CD14-positive monocyte (primary cell): ENCODE data around the gene PDE1A. TPM values are rescaled to one million over a fixed set of nuclear protein-coding genes. Genes with fewer than 3 reads are reported as not detected.

Source experiments
- DNase-seq, 3 donors: peaks; one replicate each; pipeline ENCODE4 v3.0.0-alpha.2; 2011 to 2022
- H2AFZ ChIP-seq: 2 replicates; pipeline ENCODE4 v1.6.0; 2012; ENCODE audit warnings: mild to moderate bottlenecking, low read depth, low read length, inconsistent platforms; ENCODE audit not compliant: insufficient read depth, poor library complexity, severe bottlenecking
- H3K27ac ChIP-seq, 2 donors: 1 replicate in 1 of 2; 2 replicates in 1 of 2; pipeline ENCODE4 v1.5.1; 2012 to 2013; ENCODE audit warnings: low read length in 2 of 2, control low read depth in 1 of 2, inconsistent platforms in 1 of 2, low read depth in 1 of 2, mild to moderate bottlenecking in 1 of 2
- H3K27me3 ChIP-seq, 2 donors: one replicate each; pipeline versions ENCODE4 v1.6.0 to v1.6.1; 2011 to 2013; ENCODE audit warnings: low read length in 2 of 2; ENCODE audit not compliant: control insufficient read depth in 2 of 2, insufficient read depth in 2 of 2
- H3K36me3 ChIP-seq, 2 donors: replicated peaks in 1 of 2; 1 replicate in 1 of 2; 2 replicates in 1 of 2; pipeline versions ENCODE4 v1.5.1 to v1.6.1; 2012 to 2013; ENCODE audit warnings: low read length in 2 of 2, control low read depth in 1 of 2, inconsistent platforms in 1 of 2, mild to moderate bottlenecking in 1 of 2; ENCODE audit not compliant: insufficient read depth in 2 of 2, control insufficient read depth in 1 of 2
- H3K4me1 ChIP-seq, 2 donors: 1 replicate in 1 of 2; 2 replicates in 1 of 2; pipeline versions ENCODE4 v1.5.1 to v1.6.1; 2012 to 2013; ENCODE audit warnings: low read length in 2 of 2, control low read depth in 1 of 2, inconsistent platforms in 1 of 2, mild to moderate bottlenecking in 1 of 2, moderate library complexity in 1 of 2; ENCODE audit not compliant: insufficient read depth in 2 of 2, control insufficient read depth in 1 of 2
- H3K4me2 ChIP-seq: replicated peaks from 2 replicates; pipeline ENCODE3; 2012; ENCODE audit warnings: low read length, moderate library complexity, mild to moderate bottlenecking; ENCODE audit not compliant: poor library complexity, severe bottlenecking; ENCODE audit errors: extremely low read depth
- H3K4me3 ChIP-seq, 3 experiments: fragments of 200-600 bp in 1 of 3; sonication (generic) in 1 of 3; replicated peaks in 1 of 3; 1 replicate in 2 of 3; 2 replicates in 1 of 3; pipeline ENCODE4 v1.5.1; 2011 to 2013; ENCODE audit warnings: low read length in 3 of 3, mild to moderate bottlenecking in 3 of 3, control low read depth in 2 of 3, low read depth in 2 of 3, inconsistent platforms in 1 of 3, moderate library complexity in 1 of 3
- H3K79me2 ChIP-seq: 2 replicates; pipeline ENCODE4 v1.6.0; 2012; ENCODE audit warnings: mild to moderate bottlenecking, control low read depth, inconsistent platforms, low read length, moderate library complexity; ENCODE audit not compliant: insufficient read depth
- H3K9ac ChIP-seq: 2 replicates; pipeline ENCODE4 v1.6.0; 2017; ENCODE audit warnings: low read length, mild to moderate bottlenecking; ENCODE audit not compliant: insufficient read depth, poor library complexity, severe bottlenecking
- H3K9me3 ChIP-seq, 2 donors: replicated peaks in 1 of 2; 1 replicate in 1 of 2; 2 replicates in 1 of 2; pipeline versions ENCODE4 v1.5.1 to v1.6.1; 2012 to 2013; ENCODE audit warnings: low read length in 2 of 2, control low read depth in 1 of 2; ENCODE audit not compliant: control insufficient read depth in 1 of 2, insufficient read depth in 1 of 2
- H4K20me1 ChIP-seq: 2 replicates; pipeline ENCODE4 v1.6.0; 2012; ENCODE audit warnings: mild to moderate bottlenecking, low read length, control low read depth, moderate library complexity; ENCODE audit not compliant: insufficient read depth
- H3K27ac Mint-ChIP-seq, 7 donors: one replicate each; pipeline ENCODE4 v1.8.0; 2020; ENCODE audit warnings: mild to moderate bottlenecking in 7 of 7, mixed read lengths in 7 of 7, moderate library complexity in 6 of 7, inconsistent platforms in 2 of 7
- H3K27me3 Mint-ChIP-seq, 3 donors: one replicate each; pipeline ENCODE4 v1.8.0; 2021 to 2022; ENCODE audit warnings: low read depth in 3 of 3, mild to moderate bottlenecking in 3 of 3, mixed read lengths in 3 of 3, moderate library complexity in 3 of 3, inconsistent platforms in 1 of 3
- H3K36me3 Mint-ChIP-seq, 2 donors: one replicate each; pipeline ENCODE4 v1.8.0; 2020; ENCODE audit warnings: mixed read lengths in 2 of 2, inconsistent platforms in 1 of 2, mild to moderate bottlenecking in 1 of 2
- H3K4me1 Mint-ChIP-seq: one replicate; pipeline ENCODE4 v1.8.0; 2020; ENCODE audit warnings: mild to moderate bottlenecking, mixed read lengths
- H3K4me3 Mint-ChIP-seq, 2 donors: one replicate each; pipeline ENCODE4 v1.8.0; 2020; ENCODE audit warnings: mild to moderate bottlenecking in 2 of 2, mixed read lengths in 2 of 2, moderate library complexity in 1 of 2
- H3K9me3 Mint-ChIP-seq, 7 donors: one replicate each; pipeline ENCODE4 v1.8.0; 2020 to 2022; ENCODE audit warnings: mixed read lengths in 7 of 7, mild to moderate bottlenecking in 6 of 7, moderate library complexity in 6 of 7, inconsistent platforms in 2 of 7
- WGBS: methylation state at CpG from one replicate; pipeline ENCODE4 v1.1.5; 2013; ENCODE audit warnings: missing lambda C conversion rate; ENCODE audit not compliant: insufficient coverage; 5-methylcytosine and 5-hydroxymethylcytosine counted together
- intact Hi-C, 2 donors: fragments of 100-400 bp; cut with micrococcal nuclease; formaldehyde crosslinking; loops; one replicate each; pipeline versions ENCODE4 v1.15.0 to v1.15.1; 2023
- polyA plus RNA-seq, 3 donors: library from polyadenylated mRNA; depleted of rRNA in 1 of 3; unstranded in 2 of 3; stranded (reverse) in 1 of 3; fragments of 300-500 nt in 2 of 3; fragments of >200 nt in 1 of 3; fragmentation: Illumina TruSeq in 2 of 3; gene quantifications; 1 replicate in 2 of 3; 2 replicates in 1 of 3; pipeline ENCODE4 v1.2.3, GENCODE V29; 2012 to 2021
- TF ChIP-seq, protein P1 (sequence below): fragments of 200-600 bp; IDR thresholded peaks from one replicate; pipeline ENCODE4 v1.8.0; 2022; ENCODE audit warnings: antibody characterized with exemption, mild to moderate bottlenecking

PDE1A gene
- polyA plus RNA-seq, 3 donors: not detected

DNA sequence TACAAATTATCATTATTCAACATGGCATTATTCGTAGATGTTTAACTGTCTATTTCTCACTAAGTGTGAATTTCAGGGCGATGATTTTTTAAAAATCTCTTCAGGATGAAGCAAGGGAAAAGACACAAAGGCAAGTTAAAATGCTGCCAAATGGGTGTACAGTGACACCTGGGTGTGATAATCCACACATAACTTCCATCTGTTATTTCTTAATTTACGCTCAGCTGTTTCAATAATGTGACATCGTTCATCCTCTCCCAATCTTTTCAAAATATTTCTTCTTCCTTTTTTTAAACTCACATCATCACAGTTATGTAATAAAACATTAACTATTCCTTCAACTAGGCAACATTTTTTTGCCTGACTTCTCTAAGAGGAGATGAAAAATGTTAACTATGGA lies 10.6 kb downstream of the PDE1A start:
- no peak overlapping the region for H3K27ac Mint-ChIP-seq
- Histone ChIP-seq H3K4me3 (no peak overlapping the region), H3K4me2 (no peak overlapping the region), H3K36me3 (no peaks in the 10 kb centered on the region), H3K9ac (no peak overlapping the region), H2AFZ (no peak overlapping the region), H3K4me1 (no peaks in the 10 kb centered on the region), H4K20me1 (no peaks in the 10 kb centered on the region), H3K9me3 (no peaks in the 10 kb centered on the region), H3K79me2 (no peaks in the 10 kb centered on the region), H3K27me3 (no peaks in the 10 kb centered on the region), H3K27ac (no peak overlapping the region)
- H3K9me3 Mint-ChIP-seq: peaks cover 0 to 1% (median 0%) of the 10 kb centered on the region in 7 donors
- no peak overlapping the region for H3K4me3 Mint-ChIP-seq
- intact Hi-C loops: no loop called here
- no CpG with 5 or more reads among the region's 4 CpGs for WGBS
- TF ChIP-seq, protein P1, sequence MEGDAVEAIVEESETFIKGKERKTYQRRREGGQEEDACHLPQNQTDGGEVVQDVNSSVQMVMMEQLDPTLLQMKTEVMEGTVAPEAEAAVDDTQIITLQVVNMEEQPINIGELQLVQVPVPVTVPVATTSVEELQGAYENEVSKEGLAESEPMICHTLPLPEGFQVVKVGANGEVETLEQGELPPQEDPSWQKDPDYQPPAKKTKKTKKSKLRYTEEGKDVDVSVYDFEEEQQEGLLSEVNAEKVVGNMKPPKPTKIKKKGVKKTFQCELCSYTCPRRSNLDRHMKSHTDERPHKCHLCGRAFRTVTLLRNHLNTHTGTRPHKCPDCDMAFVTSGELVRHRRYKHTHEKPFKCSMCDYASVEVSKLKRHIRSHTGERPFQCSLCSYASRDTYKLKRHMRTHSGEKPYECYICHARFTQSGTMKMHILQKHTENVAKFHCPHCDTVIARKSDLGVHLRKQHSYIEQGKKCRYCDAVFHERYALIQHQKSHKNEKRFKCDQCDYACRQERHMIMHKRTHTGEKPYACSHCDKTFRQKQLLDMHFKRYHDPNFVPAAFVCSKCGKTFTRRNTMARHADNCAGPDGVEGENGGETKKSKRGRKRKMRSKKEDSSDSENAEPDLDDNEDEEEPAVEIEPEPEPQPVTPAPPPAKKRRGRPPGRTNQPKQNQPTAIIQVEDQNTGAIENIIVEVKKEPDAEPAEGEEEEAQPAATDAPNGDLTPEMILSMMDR: no peak
- no peaks in the 10 kb centered on the region for H3K4me1 Mint-ChIP-seq
- DNase-seq: no peak
- no peaks in the 10 kb centered on the region for H3K36me3 Mint-ChIP-seq
- peaks cover 0 to 2% (median 2%) of the 10 kb centered on the region in 3 donors for H3K27me3 Mint-ChIP-seq

DNA sequence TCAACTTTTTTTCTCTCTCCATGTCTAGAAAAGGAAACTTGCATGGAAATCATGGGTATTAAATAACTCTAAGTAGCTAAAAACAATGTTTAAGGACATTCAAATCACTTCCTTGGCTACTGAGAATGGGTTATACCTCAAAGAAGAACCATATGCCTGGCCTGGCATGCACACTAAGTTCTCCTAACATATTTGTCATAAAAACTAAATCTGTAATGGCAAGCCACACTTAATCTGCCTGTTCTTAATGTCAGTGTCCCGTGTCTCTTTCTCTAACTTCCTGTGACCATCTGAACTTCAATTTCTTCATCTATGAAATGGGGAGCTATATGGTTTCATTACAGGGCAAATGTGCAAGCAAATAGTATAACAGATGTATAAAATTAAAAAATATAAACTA lies 11.1 kb downstream of the PDE1A start:
- no CpG with 5 or more reads among the region's 1 CpG for WGBS
- Mint-ChIP-seq H3K9me3 (peaks cover 0 to 1% (median 0%) of the 10 kb centered on the region in 7 donors), H3K27ac (no peak overlapping the region), H3K36me3 (no peaks in the 10 kb centered on the region), H3K4me3 (no peak overlapping the region), H3K4me1 (no peaks in the 10 kb centered on the region), H3K27me3 (peaks cover 0 to 2% (median 2%) of the 10 kb centered on the region in 3 donors)
- Histone ChIP-seq H3K9me3 (no peaks in the 10 kb centered on the region), H3K9ac (no peak overlapping the region), H4K20me1 (no peaks in the 10 kb centered on the region), H3K27me3 (no peaks in the 10 kb centered on the region), H3K4me2 (no peak overlapping the region), H3K36me3 (no peaks in the 10 kb centered on the region), H3K27ac (no peak overlapping the region), H3K79me2 (no peaks in the 10 kb centered on the region), H2AFZ (no peak overlapping the region), H3K4me3 (no peak overlapping the region), H3K4me1 (no peaks in the 10 kb centered on the region)
- TF ChIP-seq, protein P1: no peak
- intact Hi-C loops: no loop called here
- no peak for DNase-seq
